Measurements from ENCODE around the gene CGB8. TPM values are rescaled to one million over a fixed set of nuclear protein-coding genes. Genes with fewer than 3 reads are reported as not detected.

Gene CGB8
- total RNA-seq, 1 experiment from 2014 or later = not detected

DNA sequence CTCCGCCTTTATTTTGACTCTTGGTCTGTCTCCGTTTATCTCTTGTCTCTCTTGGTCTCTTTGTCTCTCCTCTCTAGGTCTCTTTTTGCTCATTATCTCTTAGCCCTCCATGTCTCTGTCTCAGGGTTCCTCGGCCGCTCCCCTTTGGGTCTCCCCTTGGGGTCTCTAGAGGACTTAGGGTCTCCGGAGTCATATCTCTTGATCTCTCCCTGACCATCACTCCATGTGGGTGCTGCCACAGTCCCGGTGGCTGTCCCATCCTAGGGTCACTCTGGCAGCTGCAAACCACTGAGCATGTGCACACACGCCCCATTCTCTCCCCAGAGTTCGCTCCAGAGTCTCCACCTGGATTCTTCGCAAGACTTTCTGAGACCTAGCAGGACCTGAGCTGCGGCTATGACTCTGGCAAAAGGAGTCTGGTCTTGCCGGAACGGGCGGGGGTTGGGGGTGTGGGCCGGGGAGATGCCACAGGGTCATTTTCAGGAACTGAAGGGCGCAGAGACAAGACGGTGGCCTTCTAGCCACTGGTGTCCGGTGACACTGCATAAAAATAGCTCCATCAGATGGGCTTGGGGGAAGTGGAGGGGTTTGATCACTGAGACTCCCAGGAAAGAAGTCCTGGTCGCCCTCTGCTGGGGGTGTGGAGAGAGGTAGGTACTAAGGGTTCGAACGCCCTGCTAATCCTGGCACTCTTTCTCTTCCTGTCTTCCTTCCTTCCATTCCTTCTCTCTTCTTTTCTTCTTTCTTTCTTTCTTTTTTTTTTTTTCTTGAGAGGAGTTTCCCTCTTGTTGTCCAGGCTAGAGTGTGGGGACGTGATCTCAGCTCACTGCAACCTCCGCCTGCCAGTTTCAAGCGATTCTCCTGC lies 24.8 kb upstream of the CGB8 start:
- H3K27ac ChIP-seq (ENCODE audit: low read depth, low read length, poor library complexity, severe bottlenecking) = no peak overlapping the region
- peaks cover 24% of the 10 kb centered on the region for H3K27me3 ChIP-seq (replicated peaks; ENCODE audit: insufficient read depth, low read depth, low read length, poor library complexity)
- ChIA-PET CTCF (interaction anchor here (0.5 to 1.3 kb wide), 4 partner anchors 24 to 454 kb away, joined by 3 to 6 read pairs (median 4); partner anchors contain the start of gene RCN3), POLR2A (ENCODE audit: low non-redundant PET) (interaction anchor here (0.6 kb wide), 1 partner anchor 75 kb away, joined by 3 read pairs; no protein-coding TSS in a partner anchor)
- BruUV-seq (replicated peaks) = no TSS peak
- TF ChIP-seq, protein P1, sequence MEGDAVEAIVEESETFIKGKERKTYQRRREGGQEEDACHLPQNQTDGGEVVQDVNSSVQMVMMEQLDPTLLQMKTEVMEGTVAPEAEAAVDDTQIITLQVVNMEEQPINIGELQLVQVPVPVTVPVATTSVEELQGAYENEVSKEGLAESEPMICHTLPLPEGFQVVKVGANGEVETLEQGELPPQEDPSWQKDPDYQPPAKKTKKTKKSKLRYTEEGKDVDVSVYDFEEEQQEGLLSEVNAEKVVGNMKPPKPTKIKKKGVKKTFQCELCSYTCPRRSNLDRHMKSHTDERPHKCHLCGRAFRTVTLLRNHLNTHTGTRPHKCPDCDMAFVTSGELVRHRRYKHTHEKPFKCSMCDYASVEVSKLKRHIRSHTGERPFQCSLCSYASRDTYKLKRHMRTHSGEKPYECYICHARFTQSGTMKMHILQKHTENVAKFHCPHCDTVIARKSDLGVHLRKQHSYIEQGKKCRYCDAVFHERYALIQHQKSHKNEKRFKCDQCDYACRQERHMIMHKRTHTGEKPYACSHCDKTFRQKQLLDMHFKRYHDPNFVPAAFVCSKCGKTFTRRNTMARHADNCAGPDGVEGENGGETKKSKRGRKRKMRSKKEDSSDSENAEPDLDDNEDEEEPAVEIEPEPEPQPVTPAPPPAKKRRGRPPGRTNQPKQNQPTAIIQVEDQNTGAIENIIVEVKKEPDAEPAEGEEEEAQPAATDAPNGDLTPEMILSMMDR (conservative IDR thresholded peaks at IDR 0.05; ENCODE audit: low read depth, low read length) = peak; percentile 53
- TF ChIP-seq EZH2 (IDR thresholded peaks at IDR 0.05; ENCODE audit: borderline replicate concordance, low read depth, low read length, poor library complexity, severe bottlenecking) = no peak
- no peaks in the 10 kb centered on the region for H3K9me3 ChIP-seq (ENCODE audit: low read depth, low read length, poor library complexity, severe bottlenecking)
- DNase-seq (ENCODE audit: low spot score) = peak; percentile 70
- no peaks in the 10 kb centered on the region for H3K36me3 ChIP-seq (ENCODE audit: insufficient read depth, low read length, poor library complexity, severe bottlenecking)
- peaks cover 5% of the 10 kb centered on the region for H3K4me1 ChIP-seq (ENCODE audit: insufficient read depth, low read length, poor library complexity, severe bottlenecking)
- H3K4me3 ChIP-seq (ENCODE audit: low read depth, low read length, poor library complexity, severe bottlenecking) = no peak overlapping the region
- intact Hi-C loops (cut with micrococcal nuclease; ENCODE audit: unreplicated experiment) = no loop called here

DNA sequence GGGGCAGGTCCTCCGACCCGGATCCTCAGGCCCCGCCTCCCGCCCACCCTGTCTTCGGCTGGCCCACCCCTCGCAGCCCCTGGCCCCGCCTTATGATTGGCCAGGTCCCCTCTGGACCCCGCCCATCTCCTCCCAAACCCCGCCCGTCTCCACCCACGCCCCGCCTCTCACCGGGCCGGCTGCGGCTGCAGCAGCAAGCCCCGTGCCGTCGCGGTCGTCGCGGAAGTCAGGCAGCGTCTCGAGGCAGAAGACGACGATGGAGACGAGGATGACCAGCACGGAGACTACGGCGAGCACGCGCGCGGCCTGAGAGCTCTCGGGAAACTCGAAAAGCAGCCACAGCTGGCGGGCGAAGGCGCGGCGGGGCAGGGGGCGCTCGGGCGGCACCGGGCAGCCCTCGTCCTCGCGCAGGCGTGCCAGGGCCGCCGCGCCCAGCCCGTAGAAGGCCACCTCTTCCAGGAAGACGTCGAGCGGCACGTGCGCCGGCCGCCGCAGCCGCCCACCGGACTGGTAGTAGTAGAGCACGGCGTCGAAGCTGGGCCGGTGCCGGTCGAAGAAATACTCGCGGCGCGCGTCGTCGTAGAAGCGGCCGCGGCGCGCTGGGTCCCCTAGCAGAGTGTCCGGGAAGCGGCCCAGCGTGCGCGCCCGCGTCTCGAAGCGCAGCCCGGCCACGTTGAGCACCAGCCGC lies 23.1 kb upstream of the CGB8 start:
- Histone ChIP-seq H3K36me3 (ENCODE audit: insufficient read depth, low read length, poor library complexity, severe bottlenecking) (no peaks in the 10 kb centered on the region), H3K4me3 (ENCODE audit: low read depth, low read length, poor library complexity, severe bottlenecking) (no peak overlapping the region), H3K4me1 (ENCODE audit: insufficient read depth, low read length, poor library complexity, severe bottlenecking) (peaks cover 5% of the 10 kb centered on the region), H3K9me3 (ENCODE audit: low read depth, low read length, poor library complexity, severe bottlenecking) (no peaks in the 10 kb centered on the region), H3K27ac (ENCODE audit: low read depth, low read length, poor library complexity, severe bottlenecking) (no peak overlapping the region), H3K27me3 (replicated peaks; ENCODE audit: insufficient read depth, low read depth, low read length, poor library complexity) (peaks cover 24% of the 10 kb centered on the region)
- CTCF ChIA-PET = no interaction called here
- POLR2A ChIA-PET (ENCODE audit: low non-redundant PET) = no interaction called here
- TF ChIP-seq, protein P1 (conservative IDR thresholded peaks at IDR 0.05; ENCODE audit: low read depth, low read length) = no peak
- TF ChIP-seq EZH2 (IDR thresholded peaks at IDR 0.05; ENCODE audit: borderline replicate concordance, low read depth, low read length, poor library complexity, severe bottlenecking) = peak; percentile 41
- intact Hi-C loops (cut with micrococcal nuclease; ENCODE audit: unreplicated experiment) = no loop called here
- no TSS peak for BruUV-seq (replicated peaks)
- peak; percentile 27 for DNase-seq (ENCODE audit: low spot score)

GRCh38 chr19:49070416-49070815 lies 21.5 kb upstream of the CGB8 start:
- TF ChIP-seq EZH2 (IDR thresholded peaks at IDR 0.05; ENCODE audit: borderline replicate concordance, low read depth, low read length, poor library complexity, severe bottlenecking) = no peak
- TF ChIP-seq, protein P1 (conservative IDR thresholded peaks at IDR 0.05; ENCODE audit: low read depth, low read length) = no peak
- H3K9me3 ChIP-seq (ENCODE audit: low read depth, low read length, poor library complexity, severe bottlenecking) = no peaks in the 10 kb centered on the region
- H3K27ac ChIP-seq (ENCODE audit: low read depth, low read length, poor library complexity, severe bottlenecking) = no peak overlapping the region
- H3K36me3 ChIP-seq (ENCODE audit: insufficient read depth, low read length, poor library complexity, severe bottlenecking) = no peaks in the 10 kb centered on the region
- peaks cover 5% of the 10 kb centered on the region for H3K4me1 ChIP-seq (ENCODE audit: insufficient read depth, low read length, poor library complexity, severe bottlenecking)
- DNase-seq (ENCODE audit: low spot score) = no peak
- H3K4me3 ChIP-seq (ENCODE audit: low read depth, low read length, poor library complexity, severe bottlenecking) = no peak overlapping the region
- peaks cover 24% of the 10 kb centered on the region for H3K27me3 ChIP-seq (replicated peaks; ENCODE audit: insufficient read depth, low read depth, low read length, poor library complexity)
- POLR2A ChIA-PET (ENCODE audit: low non-redundant PET) = no interaction called here
- intact Hi-C loops (cut with micrococcal nuclease; ENCODE audit: unreplicated experiment) = no loop called here
- no TSS peak for BruUV-seq (replicated peaks)
- CTCF ChIA-PET = interaction anchor here (0.7 kb wide), 1 partner anchor 14 kb away, joined by 4 read pairs; no protein-coding TSS in a partner anchor
